Adrenal gland (tissue), 5 donors: ENCODE measurements around the gene PSMD3.

ENCODE experiments used
- POLR2A ChIP-seq, 2 donors: fragments of 450-650 bp; IDR thresholded peaks; one replicate each; pipeline ENCODE4 v1.6.1; 2017; ENCODE audit warnings: antibody characterized with exemption in 2 of 2, mild to moderate bottlenecking in 2 of 2, moderate library complexity in 1 of 2
- TF ChIP-seq, protein P1 (sequence below), 6 experiments: fragments of 450-650 bp in 4 of 6; fragments of 200-600 bp in 2 of 6; sonication (generic) in 1 of 6; IDR thresholded peaks; 1 replicate in 5 of 6; 2 replicates in 1 of 6; pipeline versions ENCODE4 v1.5.1 to v1.8.0; 2016 to 2021; ENCODE audit warnings: antibody characterized with exemption in 6 of 6, mild to moderate bottlenecking in 2 of 6, moderate library complexity in 1 of 6
- donor health status: DM: no; HTN: no; CAD: no.

DNA sequence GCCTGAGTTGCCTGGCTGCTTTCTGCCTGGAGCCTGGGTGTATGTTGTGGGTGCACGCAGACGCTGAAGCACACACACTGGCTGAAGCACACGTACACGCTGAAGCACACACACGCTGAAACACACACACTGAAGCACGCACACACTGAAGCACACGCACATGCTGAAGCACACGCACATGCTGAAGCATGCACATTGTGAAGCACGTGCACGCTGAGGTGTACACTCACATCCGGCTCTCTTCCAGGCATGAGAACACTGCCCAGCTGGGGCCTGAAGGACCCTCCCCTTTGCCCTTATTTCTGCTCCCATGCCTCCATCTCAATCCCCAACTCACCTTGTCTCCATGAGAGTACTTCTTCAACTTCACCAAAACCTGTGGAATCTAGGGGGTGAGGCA, 51.1 kb downstream of the PSMD3 start:
- TF ChIP-seq, protein P1, sequence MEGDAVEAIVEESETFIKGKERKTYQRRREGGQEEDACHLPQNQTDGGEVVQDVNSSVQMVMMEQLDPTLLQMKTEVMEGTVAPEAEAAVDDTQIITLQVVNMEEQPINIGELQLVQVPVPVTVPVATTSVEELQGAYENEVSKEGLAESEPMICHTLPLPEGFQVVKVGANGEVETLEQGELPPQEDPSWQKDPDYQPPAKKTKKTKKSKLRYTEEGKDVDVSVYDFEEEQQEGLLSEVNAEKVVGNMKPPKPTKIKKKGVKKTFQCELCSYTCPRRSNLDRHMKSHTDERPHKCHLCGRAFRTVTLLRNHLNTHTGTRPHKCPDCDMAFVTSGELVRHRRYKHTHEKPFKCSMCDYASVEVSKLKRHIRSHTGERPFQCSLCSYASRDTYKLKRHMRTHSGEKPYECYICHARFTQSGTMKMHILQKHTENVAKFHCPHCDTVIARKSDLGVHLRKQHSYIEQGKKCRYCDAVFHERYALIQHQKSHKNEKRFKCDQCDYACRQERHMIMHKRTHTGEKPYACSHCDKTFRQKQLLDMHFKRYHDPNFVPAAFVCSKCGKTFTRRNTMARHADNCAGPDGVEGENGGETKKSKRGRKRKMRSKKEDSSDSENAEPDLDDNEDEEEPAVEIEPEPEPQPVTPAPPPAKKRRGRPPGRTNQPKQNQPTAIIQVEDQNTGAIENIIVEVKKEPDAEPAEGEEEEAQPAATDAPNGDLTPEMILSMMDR (IDR thresholded peaks at IDR 0.05) = no peak
- TF ChIP-seq POLR2A (IDR thresholded peaks at IDR 0.05) = no peak
